NCI-H2107 treated with DMSO at 0.1 percent for 48 hours (cell line): Measurements from ENCODE around the gene TSPO.

Experiments
- DNase-seq: peaks from one replicate; lab custom pipeline; 2025; ENCODE audit not compliant: unreplicated experiment; lab: John Stamatoyannopoulos, UW

TSPO gene

GRCh38 chr22:43174941-43175531, 23.7 kb downstream of the TSPO start:
- DNase-seq: no peak

- DNase-seq: no peak
These were observed 24.7 kb downstream of the TSPO start for GRCh38 chr22:43176090-43176489.

- DNase-seq: no peak
These were observed 26.1 kb downstream of the TSPO start for GRCh38 chr22:43177479-43177878.

- DNase-seq: no peak
These were observed 28.0 kb downstream of the TSPO start for GRCh38 chr22:43179146-43179910.

DNA sequence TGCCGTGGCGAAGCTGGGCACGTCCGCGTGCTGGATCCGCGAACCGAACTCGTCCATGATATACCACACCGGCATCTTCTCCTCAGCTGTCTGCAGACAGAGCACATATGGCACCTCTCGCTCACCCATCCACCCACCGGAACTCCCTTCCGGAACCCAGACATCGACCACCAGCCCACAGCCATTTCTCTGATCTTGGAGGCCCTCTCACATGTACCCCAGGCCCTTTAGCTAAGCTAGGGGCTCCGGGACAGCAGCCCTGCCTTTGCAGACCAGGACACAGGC, 28.5 kb downstream of the TSPO start:
- no peak for DNase-seq

GRCh38 chr22:43180670-43181069, 29.3 kb downstream of the TSPO start:
- no peak for DNase-seq

GRCh38 chr22:43181321-43182076, 30.1 kb downstream of the TSPO start:
- DNase-seq: no peak

DNA sequence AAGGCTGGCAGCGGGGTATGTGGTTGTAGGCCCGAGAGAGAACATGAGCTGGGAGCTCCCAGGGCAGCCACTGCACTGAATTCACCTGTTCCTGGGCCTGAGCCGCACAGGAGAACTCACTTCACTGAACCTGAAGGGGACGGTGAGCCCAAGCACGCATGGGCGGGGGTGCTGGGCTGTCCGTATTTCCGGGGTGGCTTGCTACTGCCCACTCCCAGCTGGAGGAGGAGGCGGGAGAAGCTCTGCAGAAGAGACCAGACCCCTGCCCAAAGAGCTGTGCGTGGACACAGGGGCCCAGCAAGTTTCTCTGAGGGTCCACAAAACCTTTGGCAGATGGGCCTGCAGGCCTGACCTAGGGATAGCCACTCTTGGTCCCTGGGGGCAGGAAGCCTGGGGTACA, 30.8 kb downstream of the TSPO start:
- DNase-seq: no peak

GRCh38 chr22:43182726-43183125, 31.4 kb downstream of the TSPO start:
- no peak for DNase-seq

DNA sequence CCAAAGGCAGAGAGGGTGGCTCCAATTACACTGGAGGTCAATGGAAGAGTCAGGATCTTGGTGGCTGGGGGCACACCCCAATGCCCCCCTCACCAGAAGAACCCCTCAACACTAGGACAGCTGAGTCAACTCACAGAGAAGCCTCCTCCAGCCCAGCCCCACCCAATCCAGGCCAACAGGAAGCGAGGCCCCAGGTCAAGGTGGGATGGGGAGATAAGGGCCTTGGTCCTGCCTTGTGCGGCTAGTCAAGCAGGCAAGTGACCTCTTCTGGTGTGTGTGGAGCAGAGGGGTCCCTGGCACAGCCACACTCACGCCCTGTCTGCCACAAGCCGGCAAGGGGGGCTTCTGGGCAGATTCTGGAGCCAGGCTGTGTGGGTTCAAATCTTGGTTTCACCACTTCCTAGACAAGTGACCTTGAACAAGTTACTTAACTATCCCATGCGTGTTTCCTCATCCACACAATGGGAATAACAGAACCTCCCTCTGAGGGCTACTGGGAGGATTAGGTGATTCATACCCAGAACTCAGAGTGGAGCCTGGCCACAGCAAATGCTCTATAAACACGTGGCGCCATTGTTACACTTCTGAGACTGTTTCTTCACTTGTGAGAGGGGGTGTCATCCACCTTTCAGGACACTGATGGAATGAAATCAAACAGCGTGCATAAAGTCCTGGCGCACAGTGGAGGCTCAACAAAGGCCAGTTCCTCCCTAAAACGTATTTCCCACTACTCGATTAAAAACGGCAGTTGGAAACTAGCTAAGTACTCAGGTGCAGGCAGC, 32.3 kb downstream of the TSPO start:
- no peak for DNase-seq

DNA sequence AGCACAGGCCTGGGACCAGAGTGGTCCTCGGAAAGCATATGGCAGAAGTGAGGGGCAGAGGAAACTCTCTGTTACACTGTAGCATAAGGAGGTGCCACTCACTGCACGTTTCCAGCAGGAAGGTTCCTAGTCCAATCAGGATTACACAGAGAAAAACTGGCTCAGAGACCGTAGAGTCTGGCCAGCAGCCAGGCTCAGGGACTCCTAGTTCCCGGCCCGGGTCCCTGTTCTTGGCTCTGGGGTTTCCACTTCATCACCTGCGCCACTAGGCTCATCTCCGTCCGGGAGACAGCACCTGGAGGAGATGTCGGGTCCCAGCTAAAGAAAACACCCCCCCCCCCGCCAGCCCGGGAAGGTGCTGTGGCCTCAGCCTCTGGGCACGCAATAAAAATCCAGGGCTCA, 34.5 kb downstream of the TSPO start:
- DNase-seq: peak; percentile 19

DNA sequence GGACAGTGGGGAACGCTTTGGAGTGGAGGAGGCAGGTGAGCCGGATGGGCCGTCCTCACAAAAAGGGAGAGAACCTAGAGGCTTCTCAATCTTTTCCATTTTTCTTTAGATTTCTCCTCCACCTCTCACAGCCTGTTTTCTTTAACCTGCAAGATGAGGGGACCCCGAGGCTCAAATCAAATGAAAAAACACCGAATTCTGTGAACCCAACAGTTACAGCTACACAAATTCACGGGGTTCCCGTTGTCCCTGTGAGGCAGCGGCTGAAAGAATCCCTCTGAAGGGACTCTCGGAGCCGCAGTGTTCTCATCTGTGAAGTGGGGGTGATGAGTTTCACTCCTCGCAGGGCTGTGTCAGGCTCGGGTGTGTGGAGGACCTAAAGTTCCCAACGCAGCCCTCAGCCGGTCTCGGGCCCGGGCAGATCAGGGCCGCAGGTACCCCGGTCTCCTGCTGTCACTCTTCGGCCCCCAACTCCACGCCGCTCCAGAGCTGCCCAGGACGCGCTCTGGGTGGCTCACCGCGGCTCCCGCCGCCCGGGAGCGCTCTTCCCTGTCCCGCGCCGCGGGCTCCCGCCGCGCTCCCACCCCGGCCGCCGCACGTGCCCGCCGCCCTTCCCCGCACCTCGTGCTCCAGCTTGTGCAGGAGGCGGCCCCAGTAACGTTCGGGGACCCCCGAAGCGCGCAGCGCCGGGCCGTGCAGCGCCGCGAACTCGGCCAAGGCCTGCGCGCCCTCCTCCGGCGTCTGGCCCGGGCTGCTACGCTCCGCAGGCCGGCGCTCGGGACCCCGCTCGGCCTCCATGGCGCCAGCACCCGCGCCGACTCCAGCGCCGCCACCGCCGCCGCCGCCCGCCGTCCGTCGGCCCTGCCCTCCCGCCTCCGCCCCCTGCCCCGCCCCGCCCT, 35.2 kb downstream of the TSPO start, which contains the start of gene TTLL12:
Gene TTLL12 (minus strand): TSS at position 863 of the 899 bp plus-strand sequence. CDS start 65 bp downstream, at position 798.
- DNase-seq: no peak

DNA sequence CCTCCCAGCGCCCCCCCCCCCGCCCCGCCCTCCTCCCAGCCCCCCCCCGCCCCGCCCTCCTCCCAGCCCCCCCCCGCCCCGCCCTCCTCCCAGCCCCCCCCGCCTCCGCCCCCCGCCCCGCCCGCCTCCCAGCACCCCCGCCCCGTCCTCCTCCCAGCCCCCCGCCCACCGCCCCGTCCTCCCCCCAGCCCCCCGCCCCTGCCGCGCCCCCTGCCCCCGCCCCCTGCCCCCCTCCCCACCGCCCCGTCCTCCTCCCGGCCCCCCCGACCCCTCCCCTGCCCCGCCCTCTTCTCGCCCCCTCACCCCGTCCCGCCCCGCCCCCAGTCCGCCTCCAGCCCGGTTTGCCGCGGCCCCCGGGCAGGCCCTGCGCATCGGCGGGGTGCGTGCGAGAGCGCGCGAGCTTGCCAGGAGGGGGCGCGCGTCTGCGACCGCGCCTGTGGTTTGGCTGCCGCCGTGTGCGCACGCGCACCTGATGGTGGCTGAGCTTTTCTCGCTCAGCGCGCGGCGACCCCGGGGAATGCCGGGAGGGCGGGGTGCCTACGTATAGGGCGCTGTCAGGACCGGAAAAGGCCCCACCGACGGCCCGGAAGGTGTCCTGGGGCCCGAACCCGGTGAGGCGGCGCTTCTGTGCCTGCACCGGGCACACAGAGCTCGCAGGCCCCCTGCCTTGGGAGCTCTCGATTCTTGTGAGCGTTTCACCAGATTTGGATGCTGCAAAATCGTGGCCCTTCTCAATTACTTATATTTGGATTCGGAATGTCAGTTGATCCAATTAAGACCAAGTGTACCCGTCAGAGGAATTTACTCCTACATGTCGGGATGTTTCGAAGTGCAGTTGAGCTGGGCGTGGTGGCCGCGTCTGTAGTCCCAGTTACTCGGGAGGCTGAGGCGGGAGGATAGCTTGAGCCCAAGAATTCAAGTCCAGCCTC, 36.1 kb downstream of the TSPO start:
- peak; percentile 62 for DNase-seq

DNA sequence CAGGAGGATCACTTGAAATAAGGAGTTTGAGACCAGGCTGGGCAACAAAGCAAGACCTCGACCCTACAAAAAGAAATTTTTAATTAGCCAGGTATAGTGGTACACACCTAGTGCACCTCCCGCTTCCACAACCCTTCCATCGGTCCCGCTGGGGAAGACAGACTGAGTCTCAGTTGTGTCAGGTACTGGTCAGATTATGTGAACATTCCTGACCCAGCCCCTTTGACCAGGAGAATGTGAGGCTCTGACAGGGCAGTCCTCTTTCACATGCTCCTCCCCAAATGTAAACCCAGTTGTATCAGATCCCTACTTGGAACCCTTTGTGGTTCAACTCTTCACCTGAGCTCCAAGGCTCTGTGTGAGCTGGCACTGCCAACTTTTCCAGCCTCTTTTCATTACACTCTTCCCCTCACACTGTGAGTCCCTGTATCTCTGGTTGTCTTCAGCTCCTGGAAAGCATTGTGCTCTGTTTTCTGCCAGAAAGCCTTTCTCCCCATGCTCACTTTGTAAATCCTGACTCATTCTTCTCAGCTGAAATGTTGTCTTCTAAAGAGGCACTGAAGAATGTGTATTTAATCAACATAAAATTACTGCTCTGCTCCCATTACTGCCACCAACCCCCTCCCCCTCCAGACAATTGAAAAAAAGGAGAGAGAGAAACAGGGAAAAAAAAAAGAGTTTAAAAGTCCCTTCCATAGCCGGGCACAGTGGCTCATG, 37.6 kb downstream of the TSPO start:
- no peak for DNase-seq

DNA sequence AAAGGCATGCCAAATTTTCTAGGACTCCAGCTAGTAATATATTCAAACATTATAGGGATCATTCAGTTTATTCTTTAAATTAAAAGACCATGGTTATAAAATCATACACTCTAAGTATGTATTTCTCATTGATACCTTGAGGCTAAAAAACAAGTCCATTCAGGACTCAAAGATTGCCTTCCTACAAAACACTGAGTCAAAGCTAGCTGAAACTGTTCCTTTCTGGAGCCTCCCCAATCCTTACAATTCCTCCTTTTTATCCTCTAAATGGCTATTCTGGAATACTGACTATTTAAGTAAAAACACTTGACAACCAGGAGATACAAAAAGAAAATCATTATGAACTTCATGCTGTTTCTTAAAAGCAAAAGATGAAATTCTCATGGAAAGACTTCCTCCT, 40.5 kb downstream of the TSPO start:
- no peak for DNase-seq

GRCh38 chr22:43197271-43197941, 46.0 kb downstream of the TSPO start:
- no peak for DNase-seq

GRCh38 chr22:43198126-43198525, 46.8 kb downstream of the TSPO start:
- no peak for DNase-seq

GRCh38 chr22:43198936-43199335, 47.6 kb downstream of the TSPO start:
- DNase-seq: no peak
